Stimulated activated CD4-positive, alpha-beta T cell treated with anti-CD3 and anti-CD28 coated beads, Interleukin-4, amount 100 ng/mL, for 24 hours (primary cell): ENCODE data around the gene KLF13.

ENCODE experiments used
- DNase-seq: peaks from one replicate; pipeline ENCODE4 v3.0.0-alpha.2; 2020

Gene KLF13

DNA sequence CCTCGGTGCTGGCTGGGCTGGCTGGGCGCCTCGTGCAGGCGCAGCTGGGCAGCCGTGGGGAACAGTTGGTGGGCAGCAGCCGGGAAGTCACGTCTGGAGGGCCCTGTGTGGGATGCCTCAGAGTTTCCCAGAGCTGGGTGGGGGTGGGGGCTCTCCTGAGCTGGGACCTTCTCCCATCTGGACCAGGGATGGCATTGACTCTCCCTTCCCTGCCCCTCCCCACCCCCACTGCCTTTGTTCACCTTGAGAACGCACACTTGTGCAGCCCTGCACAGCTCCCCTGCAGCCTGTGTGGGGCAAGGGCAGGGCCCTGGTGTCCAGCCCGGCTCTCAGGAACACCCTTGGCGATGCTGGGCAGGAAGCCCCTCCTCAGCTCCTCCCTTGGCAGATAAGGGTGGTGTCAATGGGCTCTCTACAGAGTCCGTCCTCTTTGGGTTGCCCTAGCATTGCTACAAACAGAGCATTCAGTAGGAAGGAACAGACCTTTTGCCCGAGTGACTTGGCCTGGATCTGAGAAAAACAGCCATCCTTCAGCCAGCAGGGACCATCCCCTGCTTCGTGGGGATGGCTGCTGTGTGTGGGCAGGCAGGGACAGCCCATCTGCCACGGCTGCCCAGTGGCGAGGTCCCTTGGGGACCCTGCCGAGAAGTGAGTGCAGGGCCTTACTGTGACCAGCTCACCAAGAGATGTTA, 25.5 kb upstream of the KLF13 start:
- DNase-seq: no peak

DNA sequence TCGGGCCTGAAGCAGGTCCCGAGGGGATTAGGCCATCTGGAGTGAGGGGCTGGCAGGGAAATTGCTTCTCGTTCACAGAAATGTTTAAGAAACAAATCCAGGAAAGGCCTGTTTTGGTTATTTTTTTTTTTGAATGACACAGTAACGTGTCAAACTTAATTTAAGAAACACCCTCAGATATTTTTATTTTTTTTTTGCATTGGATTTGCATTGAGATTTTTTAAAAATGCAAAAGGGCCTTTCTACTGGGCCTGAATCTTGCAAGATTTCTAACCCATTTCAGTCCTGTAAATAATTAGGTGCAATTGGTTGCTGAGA, 25.0 kb upstream of the KLF13 start:
- DNase-seq: no peak

GRCh38 chr15:31302029-31302657, 24.5 kb upstream of the KLF13 start:
- DNase-seq: no peak

- DNase-seq: no peak
Observed at GRCh38 chr15:31302778-31303725, 23.6 kb upstream of the KLF13 start.

- DNase-seq: no peak
Observed at GRCh38 chr15:31303726-31304648, 22.6 kb upstream of the KLF13 start.

- no peak for DNase-seq
Observed at GRCh38 chr15:31304751-31305365, 21.8 kb upstream of the KLF13 start.

DNA sequence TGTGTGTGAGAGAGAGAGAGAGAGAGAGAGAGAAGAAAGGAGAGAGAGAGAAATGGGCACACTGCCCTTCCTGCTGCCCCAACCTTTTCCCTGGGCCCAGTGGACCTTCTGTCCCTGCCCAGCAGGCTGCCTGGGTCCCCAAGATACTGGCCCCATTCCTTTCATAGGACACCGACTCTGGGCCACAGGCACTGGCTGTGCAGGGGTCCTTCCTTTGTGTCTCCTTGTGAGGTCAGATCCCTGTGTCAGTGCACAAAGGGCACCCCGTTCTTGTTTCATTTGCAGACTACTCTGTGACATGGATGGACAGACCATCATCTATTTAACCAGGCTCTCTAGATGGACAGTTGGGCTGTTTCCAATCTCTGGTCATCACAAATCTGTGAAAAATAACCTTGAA, 21.3 kb upstream of the KLF13 start:
- no peak for DNase-seq

- DNase-seq: no peak
Observed at GRCh38 chr15:31305796-31306425, 20.7 kb upstream of the KLF13 start.

GRCh38 chr15:31306426-31307269, 20.0 kb upstream of the KLF13 start:
- no peak for DNase-seq

DNA sequence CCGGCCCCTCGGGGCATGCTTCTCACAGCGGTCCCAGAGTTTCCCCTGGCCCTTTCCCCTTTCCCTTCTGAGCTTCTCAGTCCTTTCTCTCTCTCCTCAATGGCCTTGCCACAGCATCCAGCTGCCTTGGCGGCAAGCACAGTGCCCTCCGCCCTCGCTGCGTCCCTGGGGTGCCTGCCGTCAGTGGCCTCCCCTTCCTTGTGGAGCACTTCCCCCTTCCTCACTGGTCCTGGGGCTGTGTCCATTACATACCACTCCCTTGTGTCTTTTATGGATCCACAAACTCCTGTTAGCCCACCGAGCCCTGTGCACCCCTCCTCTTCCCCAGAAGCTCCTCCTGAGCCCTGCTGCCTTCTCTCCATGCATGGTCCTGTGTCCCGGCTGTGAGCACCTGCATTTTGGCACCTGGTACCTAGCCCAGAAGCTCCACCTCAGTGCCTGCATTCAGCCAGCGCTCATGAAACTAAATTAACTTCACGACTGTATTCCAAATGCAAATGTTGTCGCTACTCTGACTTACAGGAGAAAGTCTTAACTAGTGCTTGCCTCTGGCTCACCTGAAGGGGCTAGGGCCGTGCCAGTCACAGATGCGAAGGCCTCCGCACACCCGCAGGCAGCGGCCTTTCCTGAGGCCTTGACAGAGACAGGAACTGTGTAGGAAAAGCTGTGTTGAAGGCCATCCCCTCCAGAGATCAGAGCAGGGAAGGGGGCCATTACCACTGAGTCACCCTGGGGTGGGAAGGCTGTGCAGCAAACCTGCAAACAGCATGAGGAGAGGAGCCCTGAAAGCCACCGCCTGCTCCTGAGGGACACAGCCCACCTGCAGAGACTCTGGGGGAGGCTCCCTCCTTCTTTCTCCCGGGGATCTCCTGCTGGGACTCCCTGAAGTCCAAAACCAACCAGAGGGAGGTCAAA, 19.1 kb upstream of the KLF13 start:
- no peak for DNase-seq

- DNase-seq: no peak
Observed at GRCh38 chr15:31308185-31308639, 18.4 kb upstream of the KLF13 start.

- DNase-seq: no peak
Observed at GRCh38 chr15:31309893-31310606, 16.6 kb upstream of the KLF13 start.

GRCh38 chr15:31311735-31312619, 14.7 kb upstream of the KLF13 start:
- DNase-seq: no peak

DNA sequence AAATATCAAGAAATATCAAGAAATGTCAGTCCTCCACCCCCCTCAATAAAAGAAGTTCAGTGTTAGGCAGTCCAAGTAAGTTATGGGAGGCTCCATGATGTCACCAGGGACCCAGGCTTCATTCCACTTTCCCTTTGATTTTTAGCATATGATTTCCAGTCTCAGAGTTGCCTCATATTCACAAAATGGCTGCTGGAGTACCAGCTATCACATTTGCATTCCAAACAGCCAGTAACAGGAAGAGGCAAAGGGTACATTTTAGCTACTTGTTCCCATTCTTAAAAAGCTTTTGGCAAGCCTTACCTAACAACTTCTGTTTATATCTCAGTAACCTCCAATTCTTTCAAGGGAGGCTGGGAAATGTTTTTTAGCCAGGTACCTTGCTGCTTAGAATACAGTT, 13.4 kb upstream of the KLF13 start:
- no peak for DNase-seq

DNA sequence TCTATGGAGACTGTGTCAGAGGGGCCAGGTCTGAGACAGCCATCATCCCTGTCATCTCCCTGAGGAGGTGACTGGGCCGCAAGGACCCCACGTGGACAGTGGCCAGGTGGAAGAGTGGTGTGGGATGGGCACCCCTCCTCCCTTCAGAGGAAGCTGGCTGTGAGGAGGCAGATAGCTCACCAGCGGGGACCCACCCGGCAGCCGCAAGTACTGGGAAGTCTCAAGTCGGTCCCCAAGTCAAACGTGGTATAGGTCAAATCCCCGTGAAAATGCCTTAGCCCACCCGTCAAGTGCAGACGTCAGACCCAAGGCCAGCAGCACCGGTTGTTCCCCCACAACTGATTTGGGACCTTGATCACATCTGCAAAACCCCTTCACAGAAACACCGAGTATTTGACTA, 12.3 kb upstream of the KLF13 start:
- DNase-seq: no peak

DNA sequence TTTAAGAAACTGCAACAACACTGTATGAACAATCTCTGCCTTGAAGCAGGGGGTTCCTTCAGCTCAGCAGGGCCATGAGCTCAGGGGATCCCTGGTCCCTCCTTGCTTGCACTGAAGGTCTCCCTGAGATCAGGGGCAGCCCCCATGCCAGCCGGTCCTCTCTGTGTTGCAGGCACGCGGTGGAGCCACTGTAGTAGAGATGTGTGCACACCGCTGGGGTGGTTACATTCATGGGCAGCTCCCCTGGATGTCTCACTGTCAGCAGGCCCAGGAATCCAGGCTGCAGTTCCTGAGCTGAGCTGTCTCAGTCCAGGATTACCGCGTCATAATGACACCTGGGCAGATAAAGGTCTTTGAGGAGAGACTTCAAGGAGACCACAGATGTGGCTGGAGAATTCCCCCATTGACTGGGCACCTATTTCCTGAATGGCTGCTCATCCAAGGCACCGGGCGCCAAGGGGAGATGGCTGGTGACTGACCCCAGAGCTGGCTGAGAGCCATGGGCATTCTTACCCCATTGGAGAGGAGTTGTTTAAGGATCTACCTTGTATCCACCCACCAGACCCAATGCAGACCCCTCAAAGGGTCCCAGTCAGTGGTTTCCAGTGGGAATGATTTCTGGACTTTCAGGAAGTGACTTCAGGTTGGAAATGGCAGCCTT, 10.4 kb upstream of the KLF13 start:
- DNase-seq: no peak

GRCh38 chr15:31317017-31317416, 9.6 kb upstream of the KLF13 start:
- DNase-seq: no peak
